Effector CD8-positive, alpha-beta T cell (primary cell): Measurements from ENCODE around the gene SIAH2.

ENCODE experiments used
- DNase-seq: peaks from one replicate; lab custom pipeline; 2025; lab: John Stamatoyannopoulos, UW

Gene SIAH2

DNA sequence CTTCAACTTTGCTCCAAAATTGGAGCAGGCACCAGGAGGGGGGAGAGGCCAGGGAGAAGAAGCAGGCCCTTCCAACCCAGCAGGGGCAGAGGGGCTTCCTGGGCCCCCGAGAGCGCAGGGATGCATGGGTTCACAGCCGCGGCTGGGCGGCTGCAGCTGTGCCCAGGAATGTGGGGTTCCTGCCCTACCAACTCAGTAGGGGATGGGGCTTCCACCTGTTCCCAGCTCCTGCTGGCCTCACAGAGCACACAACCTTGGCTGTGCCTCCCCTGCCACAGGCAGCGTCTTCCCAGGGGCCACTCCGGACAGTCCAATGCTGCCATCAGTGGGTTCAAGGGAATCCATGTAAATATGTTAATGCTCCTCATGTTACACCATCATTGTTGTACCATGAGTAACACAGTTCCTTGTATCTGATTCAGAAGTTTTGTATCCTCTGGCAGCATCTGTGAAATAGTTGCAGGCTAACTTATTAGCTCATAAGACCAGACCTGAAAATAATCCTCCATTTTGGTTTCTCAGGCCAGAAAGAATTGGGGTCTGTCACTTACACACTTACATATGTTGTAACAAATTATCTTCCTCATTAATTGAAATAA, 12.1 kb upstream of the SIAH2 start:
- DNase-seq, result no peak

- no peak for DNase-seq
Measured at GRCh38 chr3:150773616-150774192, 10.7 kb upstream of the SIAH2 start.

DNA sequence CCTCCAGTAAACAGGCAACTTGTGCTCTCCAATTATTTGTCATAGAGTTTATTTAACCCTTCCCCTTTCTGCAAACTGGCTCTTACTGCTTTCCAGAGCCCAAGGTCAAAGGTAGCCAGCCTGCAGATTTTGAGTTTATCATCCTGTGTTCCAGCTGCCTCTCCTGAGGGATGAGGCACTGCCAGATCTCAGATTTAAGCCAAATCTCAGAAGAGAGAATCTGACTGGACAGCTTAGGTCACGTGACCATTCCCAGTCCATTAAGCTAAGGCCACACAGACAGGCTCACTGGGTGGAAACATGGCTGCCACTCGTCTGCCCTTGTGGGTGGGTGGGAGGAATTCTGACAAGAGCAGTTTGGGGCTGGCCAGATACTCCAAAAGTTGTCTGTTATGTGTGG, 8.6 kb upstream of the SIAH2 start:
- DNase-seq, result no peak

DNA sequence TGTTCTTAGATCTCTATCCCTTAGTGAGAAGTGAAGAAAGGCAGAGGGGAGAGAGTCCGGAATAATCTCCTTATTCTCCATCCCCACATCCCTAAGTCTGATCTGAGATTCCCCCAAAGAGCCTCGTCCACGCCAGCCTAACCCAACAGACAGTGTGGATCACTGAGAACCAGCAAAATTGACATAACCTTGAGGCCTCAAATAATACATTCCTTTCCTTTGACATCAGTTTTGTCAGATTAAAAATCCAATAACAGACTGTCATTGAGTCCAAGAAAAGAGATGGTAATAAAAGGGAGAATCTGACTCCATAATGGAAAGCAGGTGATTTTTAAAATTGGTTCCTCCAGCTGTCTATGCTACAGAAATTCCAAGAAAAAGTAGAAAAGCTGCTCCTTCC, 7.7 kb upstream of the SIAH2 start:
- DNase-seq, result no peak

DNA sequence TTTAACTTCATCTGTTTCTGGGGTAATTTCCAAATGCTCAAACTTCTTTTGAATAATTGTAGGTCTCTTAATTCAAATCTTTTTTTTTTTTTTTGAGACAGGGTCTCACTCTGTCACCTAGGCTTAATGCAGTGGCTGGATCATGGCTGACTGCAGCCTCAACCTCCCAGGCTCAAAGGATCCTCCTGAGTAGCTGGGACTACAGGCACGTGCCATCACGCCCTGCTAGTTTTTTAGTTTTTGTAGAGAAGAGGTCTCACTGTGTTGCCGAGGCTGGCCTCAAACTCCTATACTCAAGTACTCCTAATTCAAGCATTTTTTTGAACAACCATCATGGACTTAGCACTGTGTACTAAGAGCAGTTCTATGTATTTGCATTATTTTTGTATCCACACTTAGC, 3.8 kb upstream of the SIAH2 start:
- DNase-seq, result no peak

DNA sequence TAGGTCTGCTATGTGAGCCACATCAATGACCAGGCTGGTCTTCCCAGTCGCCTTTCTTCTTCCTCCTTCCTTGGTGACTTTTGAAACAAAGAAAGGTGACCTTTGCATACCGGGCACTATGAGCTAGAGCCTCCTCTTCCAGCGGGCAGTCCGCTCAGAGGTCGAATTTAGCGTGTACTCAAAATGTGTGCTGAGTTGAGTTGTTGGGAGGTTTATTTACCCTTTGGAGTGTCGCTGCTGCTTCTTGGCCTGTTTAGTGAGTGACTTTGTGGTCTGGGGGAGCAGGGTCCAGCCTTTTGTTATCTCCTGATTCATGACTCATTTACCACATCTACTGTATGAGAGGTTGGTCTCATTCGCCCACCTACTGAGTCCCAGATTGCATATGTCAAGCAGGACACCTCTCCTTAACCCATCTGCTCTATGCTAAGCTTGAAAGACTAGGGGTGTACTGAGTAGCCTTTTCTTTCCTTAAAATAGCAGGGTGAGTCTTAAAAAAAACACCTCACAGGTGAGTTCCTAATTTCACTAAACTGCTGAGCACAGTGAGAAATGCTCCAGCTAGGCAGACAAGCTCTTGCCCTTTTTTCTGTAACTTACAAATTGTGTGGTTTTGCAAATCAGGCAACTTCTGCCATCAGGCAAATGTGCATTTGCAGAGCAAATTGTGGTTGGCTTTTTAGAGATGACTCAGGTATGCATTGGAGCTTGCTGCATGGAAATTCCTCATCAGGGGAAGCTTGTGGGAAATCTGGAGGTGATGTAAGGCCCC, 3.2 kb upstream of the SIAH2 start:
- no peak for DNase-seq

- no peak for DNase-seq
Measured at GRCh38 chr3:150764967-150765366, 2.0 kb upstream of the SIAH2 start.

- DNase-seq, result no peak
Measured at GRCh38 chr3:150764566-150764965, 1.6 kb upstream of the SIAH2 start.

DNA sequence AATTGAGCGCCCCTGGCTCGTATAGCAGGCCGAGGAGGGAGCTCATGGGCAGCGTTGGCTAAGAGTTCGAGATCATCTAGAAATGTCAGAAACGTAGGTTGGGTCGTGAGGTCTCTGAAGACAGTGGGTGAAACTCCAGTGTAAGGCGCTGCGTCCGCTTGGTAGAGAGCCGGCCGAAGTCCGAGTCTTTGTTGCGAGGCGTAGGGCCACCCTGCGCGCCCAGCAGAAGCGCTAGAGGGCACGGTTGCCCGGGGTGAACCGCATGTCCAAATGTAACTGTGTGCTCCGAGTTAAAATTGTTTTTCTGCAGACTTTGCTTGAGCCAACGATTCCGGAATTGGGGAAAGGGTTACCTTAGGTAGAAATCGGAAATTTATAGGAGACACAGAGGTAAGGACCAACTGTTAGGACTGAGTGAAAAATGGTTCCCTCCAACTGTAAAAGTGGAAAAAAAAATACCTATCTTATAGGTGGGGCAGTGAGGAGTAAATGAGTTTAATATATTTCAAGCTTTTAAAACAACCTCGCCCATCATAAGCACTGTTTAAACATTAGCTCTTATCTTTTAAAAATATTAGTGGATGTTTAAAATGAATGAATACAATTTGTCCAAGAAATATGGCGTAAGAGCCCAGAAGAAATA, 993 bp upstream of the SIAH2 start:
- DNase-seq, result peak; percentile 33

DNA sequence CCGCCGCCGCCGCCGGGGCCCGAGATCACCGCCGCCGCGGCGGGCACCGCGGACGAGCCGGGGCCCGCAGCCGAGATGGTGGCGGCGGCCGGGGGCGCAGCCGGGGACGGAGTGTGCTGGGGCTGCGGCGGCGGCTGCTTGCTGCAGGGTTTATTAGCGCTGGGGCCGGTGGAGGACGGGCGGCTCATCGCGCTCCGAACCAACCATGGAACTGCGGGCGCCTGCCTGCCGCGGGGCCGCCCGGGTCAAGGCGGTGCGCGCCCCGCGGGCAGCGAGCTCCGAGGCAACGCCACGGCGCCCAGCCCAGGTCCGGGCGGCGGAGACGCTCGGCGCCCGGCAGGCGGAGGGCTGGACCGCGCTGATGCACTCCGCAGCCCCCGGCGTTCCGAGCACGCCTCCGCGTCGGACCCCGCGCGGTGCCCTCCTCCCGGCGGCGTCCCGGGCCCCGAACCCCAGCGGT, 277 bp downstream of the SIAH2 start:
- DNase-seq, result no peak

DNA sequence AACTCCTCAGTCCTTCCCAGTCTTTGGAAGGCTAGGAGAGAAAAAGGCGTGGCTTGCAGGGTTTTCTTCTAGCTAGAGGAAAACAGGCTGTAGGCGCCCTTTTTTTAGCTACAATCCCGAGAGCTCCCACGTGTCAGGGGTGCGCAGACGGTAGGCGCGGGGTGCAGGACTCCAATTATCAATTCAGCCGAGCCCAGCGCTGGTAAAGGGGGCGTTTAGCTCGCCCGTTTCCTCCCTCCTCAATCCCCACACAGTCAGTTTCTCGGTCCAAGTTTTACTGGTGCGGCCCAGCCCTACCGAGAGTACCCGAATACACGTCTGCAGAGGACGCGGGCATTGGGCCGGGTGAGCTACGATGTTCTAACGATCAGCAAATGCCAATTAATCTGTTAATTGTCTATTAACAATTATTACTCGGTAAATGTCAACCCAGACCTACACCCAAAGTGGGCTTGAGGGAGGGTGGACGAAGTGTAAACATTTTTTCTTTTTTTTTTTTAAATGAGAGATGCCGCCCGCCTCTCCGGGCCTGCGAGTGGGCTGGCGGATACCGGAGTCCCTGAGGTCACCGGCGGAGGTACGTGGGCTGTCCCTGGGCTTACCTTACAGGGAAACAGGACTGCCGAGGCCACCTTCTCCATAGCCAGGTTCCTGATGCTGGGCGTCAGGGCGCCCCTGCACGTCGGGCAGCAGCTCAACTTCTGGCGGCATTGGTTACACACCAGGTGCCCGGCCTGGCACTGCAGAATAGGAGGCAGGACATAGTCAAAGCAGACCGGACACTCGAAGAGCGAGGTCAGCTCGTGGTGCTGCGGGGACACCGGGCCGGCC, 923 bp downstream of the SIAH2 start:
- no peak for DNase-seq

- DNase-seq, result no peak
Measured at GRCh38 chr3:150760431-150761200, 2.4 kb downstream of the SIAH2 start.

GRCh38 chr3:150759947-150760346, 3.0 kb downstream of the SIAH2 start:
- DNase-seq, result no peak

GRCh38 chr3:150759319-150759718, 3.6 kb downstream of the SIAH2 start:
- DNase-seq, result no peak

GRCh38 chr3:150757768-150758167, 5.2 kb downstream of the SIAH2 start:
- DNase-seq, result no peak

- no peak for DNase-seq
Measured at GRCh38 chr3:150757364-150757763, 5.6 kb downstream of the SIAH2 start.

GRCh38 chr3:150756491-150757059, 6.4 kb downstream of the SIAH2 start:
- DNase-seq, result no peak

DNA sequence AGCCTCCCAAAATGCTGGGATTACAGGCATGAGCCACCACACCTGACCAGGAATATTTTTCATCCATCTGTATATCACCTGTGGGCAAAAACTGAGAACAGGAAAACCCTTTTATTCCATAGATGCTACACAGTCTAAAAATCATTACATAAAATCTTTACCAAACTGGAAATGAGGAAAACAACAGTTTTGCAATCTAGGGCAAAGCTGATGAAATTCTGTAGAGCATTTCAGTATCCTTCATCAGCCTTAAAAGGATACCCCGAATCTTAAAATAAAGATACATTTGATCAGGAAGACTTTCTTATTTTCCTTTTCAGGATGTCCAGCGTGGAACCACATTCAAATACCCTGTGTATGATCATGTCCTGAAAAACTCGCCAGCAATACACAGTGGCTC, 7.1 kb downstream of the SIAH2 start:
- no peak for DNase-seq

GRCh38 chr3:150754896-150755295, 8.1 kb downstream of the SIAH2 start:
- DNase-seq, result no peak

- no peak for DNase-seq
Measured at GRCh38 chr3:150751781-150752263, 11.1 kb downstream of the SIAH2 start.

GRCh38 chr3:150749255-150749654, 13.7 kb downstream of the SIAH2 start:
- no peak for DNase-seq
